LHCN-M2 (cell line): ENCODE data around the gene FAM170A. TPM values are rescaled to one million over a fixed set of nuclear protein-coding genes. Genes with fewer than 3 reads are reported as not detected.

Source experiments
- DNase-seq: peaks from one replicate; pipeline ENCODE4 v3.0.0-alpha.2; 2012; ENCODE audit warnings: low read depth
- polyA plus RNA-seq: library from polyadenylated mRNA; unstranded; fragments of >200 nt; gene quantifications from one replicate; pipeline ENCODE4 v1.2.1, GENCODE V29; 2012; ENCODE audit warnings: missing spikeins
- total RNA-seq: library from RNA; depleted of rRNA; stranded (reverse); fragments of >200 nt; gene quantifications from 2 replicates; pipeline ENCODE4 v1.2.3, GENCODE V29; 2014; rRNA removed

Gene FAM170A
- 0.32 TPM in 1 of 2 replicates, not detected in the other for total RNA-seq
- not detected for polyA plus RNA-seq

DNA sequence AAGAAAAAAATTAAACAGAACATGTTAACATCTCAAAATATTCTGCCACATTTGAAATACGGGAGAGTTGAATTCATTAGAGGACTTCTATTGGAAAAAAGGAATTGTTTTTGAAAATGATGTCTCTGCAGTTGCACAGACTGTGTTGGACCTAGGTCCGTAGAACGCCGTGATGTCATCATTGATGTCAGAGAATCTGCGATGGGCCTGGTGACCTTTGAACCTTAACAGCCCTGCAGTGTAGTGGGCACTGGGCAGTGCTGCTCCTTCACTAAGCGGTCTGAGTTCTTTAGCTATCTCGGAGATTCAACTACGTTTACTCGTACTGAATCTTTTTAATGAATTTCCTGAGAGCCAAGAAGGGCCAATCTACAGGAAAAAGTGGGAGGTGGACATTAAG, at the start of gene FAM170A:
TSS of gene FAM170A (plus strand) at position 220 of the 400 bp plus-strand sequence. CDS start 211 bp downstream, outside the sequence.
- no peak for DNase-seq

DNA sequence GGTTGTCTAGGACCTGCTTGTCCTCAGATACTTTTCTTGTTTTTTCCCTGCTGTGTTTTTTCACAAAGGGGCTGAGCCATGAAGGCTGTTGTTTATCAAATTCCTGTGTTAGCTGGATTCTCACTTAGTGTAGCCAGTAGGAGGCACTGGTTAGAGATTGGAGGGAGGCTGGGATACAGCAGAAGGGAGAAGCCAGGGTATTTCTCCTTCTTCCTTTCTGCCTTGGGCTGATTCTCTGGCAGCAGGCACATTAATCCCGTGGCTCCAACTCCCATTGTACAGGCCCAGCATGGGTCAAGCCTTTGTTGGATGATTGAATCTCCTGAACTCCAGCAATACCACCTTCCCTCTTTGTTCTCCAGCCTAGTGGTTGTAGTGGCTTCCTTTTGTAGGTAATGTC, 46.4 kb upstream of the FAM170A start:
- DNase-seq: no peak

DNA sequence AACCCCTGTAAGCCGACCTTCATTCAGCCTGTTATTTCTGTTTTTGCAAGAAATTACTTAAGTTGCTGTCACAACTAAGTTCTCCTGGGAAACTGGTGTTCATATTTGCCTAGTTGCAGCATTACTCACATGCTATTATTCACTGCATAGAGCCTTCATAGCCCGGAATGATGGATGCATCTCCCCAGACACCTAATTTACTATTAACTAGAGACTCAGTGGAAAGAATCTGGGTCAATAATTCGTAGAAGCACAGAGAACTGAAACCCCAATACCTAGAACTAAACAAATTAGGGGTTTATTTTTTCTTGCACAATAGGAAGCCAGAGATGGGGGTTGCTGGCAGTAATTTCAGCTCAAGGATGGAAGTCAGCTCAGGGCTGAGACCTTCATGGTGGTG, 45.7 kb upstream of the FAM170A start:
- peak; percentile 5 for DNase-seq

DNA sequence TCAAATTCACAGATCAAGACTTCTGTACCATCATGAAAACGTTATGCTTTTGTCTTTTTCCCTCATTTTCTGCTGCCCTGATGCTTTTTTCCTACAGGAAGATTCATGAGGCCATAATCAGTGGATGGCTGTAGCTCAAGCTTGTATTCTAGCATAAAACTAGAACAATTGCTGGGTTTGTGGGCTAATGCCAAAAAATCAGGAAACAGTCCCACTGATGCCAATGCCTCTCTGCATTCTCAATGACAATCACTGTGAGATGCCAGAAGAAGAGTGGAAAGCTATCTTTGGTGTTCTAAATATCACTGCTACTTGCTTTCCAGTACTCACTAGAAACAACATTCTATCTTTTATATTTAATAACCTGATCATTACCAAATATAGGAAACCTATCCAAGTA, 33.3 kb upstream of the FAM170A start:
- no peak for DNase-seq

GRCh38 chr5:119597728-119598298, 31.5 kb upstream of the FAM170A start:
- no peak for DNase-seq

GRCh38 chr5:119613937-119614336, 15.4 kb upstream of the FAM170A start:
- no peak for DNase-seq

GRCh38 chr5:119614838-119615237, 14.5 kb upstream of the FAM170A start:
- DNase-seq: no peak

- no peak for DNase-seq
Measured at GRCh38 chr5:119626086-119626485, 3.3 kb upstream of the FAM170A start.

DNA sequence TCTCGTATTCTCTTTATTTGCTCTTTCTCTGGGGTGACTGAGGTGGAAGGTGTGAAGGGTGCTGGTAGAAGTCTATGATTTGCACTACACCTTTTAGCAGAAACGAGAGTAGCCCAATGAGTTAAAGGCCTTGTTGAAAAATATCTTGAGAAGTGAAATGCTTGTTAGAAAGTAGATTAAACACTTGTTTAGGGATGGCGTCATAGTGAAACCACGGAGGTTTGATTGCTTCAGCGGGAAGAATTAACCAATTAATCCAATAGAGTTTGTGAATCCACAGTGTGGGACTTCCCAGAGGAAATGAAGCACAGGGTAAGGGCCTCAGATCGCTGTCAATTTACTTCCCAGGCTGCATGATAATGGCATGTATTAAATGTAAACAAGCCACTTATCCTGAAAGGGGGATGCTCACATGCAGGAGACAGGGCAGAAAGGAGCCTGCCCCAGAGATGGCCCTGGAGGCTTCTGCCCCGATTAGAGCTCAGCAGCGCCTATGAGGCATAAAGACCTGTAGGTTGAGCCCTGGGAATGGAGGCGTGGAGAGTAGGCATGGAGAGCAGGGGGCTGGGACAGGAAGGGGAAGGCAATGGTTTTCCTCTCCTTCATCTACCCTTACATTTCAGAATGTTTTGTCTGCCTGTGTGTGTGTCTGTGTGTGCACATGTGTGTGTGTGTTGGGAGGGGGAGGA, 1.5 kb downstream of the FAM170A start:
- DNase-seq: no peak

DNA sequence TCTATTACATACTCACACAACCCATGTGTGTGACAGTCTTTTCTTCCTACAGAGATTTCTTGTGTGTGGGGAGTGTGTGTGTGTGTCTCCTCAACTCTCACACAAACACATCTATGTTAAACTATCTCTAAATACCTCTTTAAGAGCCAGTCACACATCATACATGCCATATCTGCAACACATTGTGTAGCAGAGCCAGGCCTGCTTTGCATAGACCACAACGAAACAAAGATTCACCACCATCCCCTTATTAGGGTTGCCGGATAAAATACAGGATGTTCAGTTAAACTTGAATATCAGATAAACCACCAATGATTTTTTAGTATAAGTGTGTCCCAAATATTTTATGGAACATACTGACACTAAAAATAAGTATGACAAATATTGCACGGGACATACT, 2.3 kb downstream of the FAM170A start:
- no peak for DNase-seq

GRCh38 chr5:119651486-119651885, 22.1 kb downstream of the FAM170A start:
- no peak for DNase-seq

DNA sequence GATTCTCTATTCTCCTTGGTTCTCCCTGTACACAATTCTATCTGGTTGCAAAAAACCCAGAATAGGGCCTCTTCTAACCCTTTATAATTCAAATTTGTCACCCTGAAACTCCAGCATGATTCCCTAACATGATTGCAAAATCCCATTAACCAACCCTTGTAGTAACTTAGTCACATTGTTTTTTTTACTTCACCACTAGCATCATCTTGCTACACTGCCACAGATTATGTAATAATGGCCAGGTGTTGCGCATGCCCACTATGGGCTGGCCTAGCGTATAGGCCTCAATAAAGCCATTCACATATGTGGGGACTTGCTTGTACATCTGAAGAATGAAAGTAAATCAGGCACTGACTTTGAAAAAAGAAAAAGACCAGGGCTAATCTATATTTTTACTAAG, 25.7 kb downstream of the FAM170A start:
- peak; percentile 33 for DNase-seq

GRCh38 chr5:119656023-119656422, 26.7 kb downstream of the FAM170A start:
- no peak for DNase-seq

DNA sequence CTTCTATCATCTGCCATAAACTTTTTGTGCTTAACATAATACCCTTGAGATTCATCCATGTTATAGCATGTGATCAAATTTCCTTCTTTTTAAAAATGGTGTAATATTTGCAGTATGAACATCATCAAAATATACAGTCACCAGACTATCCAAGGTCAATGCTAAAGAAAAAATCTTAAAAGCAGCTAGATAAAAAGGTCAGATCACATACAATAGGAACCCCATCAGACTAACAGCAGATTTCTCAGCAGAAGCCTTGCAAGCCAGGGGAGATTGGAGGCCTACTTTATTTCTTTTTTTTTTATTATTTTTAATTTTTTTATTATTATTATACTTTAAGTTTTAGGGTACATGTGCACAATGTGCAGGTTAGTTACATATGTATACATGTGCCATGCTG, 37.2 kb downstream of the FAM170A start:
- no peak for DNase-seq

DNA sequence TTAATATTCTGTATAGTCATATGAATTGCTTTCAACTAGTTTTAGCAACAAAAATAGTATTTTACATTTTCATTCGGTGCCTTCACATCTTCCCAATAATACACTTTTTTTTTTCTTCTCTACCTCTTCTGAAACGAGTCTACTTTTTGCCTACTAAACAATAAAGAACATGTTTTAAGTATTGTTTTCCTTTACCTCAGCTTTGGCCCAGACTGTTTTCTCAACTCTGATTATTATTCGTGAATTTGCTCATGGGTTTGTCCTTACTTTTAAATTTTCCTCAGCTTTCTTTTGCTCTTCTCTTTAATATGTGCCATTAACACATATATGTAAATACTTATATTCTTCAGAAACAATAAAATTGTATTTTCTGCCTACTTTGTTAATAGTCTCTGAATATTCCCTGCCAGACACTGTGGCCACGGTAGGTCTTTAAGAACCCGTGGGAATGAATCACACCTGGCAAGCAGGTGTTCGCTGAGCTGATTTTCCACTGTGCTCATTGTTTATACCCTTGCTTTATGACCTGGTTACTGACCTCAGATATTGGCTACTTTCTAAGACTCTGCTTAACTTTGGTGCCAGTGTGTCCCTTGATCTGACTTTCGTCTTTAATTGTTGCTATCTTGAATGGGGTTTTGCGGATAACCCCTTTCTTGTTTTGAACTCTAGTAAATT, 49.1 kb downstream of the FAM170A start:
- DNase-seq: no peak

GRCh38 chr5:119680080-119680479, 50.7 kb downstream of the FAM170A start:
- DNase-seq: no peak

GRCh38 chr5:119681734-119682133, 52.4 kb downstream of the FAM170A start:
- DNase-seq: no peak

- DNase-seq: no peak
Measured at GRCh38 chr5:119682372-119682771, 53.0 kb downstream of the FAM170A start.

Other genes starting within 250 kb of the FAM170A start
- 87.4 and 87.7 TPM in 2 replicates for gene HSD17B4, start 177.1 kb upstream of the FAM170A start, total RNA-seq